Measurements from ENCODE around the gene CCNY. TPM values are rescaled to one million over a fixed set of nuclear protein-coding genes. Genes with fewer than 3 reads are reported as not detected.
"Not testable (repeated sequence)": the region's sequence is repeated elsewhere in the genome, so short reads cannot be mapped to it uniquely, and the experiment has no call there.

The CCNY gene
- polyA plus RNA-seq, 3 donors, result 101 to 119 (median 117) TPM

- no peak for DNase-seq (ENCODE audit: low read depth in 3 of 3, low spot score in 2 of 3)
Measured at GRCh38 chr10:35353805-35354204, 17.5 kb downstream of the CCNY start.

DNA sequence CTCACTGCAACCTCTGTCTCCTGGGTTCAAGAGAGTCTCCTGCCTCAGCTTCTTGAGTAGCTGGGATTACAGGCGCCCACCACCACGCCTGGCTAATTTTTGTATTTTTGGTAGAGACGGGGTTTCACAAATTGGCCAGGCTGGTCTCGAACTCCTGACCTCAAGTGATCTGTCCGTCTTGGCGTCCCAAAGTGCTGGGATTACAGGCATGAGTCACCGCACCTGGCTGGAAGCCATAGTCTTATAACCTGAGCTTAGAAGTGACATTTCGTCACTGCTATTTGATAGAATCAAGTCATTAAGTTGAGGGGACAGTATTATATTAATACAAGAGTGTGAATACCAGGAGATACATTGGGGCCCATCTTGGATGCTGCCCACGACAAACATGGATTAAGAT is 17.9 kb downstream of the CCNY start:
- not testable (repeated sequence) for DNase-seq (ENCODE audit: low read depth in 3 of 3, low spot score in 2 of 3)

DNA sequence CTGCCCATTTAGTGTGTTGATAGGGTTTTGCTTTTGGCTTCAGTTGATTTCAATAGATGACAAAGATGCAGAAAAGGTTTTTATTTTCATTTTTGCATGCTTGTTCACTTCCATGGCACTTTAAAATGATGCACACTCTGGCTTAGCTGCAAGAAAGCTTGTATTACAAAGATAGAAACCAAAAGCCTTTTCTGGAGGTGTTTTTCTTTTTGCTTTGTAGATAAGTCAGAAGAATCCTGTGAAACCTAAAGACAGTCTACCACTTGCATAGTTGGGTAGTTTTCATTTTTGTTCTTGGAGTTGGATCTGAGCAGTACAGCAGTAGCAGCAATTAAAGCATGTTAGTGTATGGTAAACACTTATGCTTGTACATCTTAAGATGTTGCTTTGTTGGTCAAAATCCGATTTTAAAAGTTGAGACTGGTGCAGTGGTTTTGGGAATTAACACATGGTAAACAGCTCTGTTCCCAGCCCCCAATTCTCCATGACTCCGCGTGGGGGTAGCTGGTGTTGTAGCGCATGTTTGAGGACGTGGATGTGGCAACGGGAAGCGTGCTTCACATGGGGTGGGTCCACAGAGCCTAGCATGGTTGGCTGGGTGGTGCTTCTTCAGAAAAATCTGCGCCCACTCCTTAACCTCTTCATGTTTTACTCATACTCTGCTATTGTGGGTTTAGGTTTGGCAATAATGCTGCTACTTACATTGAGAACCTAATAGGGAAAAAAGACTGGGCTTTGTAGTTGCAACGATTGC is 19.8 kb downstream of the CCNY start:
- no peak for DNase-seq (ENCODE audit: low read depth in 3 of 3, low spot score in 2 of 3)

- no peak for DNase-seq (ENCODE audit: low read depth in 3 of 3, low spot score in 2 of 3)
Measured at GRCh38 chr10:35356725-35357092, 20.4 kb downstream of the CCNY start.

GRCh38 chr10:35359056-35359455 is 22.7 kb downstream of the CCNY start:
- DNase-seq (ENCODE audit: low read depth in 3 of 3, low spot score in 2 of 3), result no peak

DNA sequence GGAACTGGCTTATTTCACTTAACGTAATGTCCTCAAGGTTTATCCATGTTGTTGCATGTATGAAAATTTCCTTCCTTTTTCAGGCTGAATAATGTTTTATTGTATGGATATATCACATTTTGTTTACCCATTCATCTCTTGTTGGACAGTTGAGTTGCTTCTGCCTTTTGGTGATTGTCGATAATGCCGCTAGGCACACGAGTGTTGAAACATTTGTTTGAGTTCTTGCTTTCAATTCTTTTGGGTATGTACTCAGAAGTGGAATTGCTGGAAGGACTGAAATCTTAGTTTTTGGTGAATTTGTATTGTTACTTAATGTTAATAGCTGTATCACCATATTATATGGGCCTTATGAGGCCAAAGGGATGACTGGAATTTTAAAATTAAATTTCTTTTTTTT is 23.6 kb downstream of the CCNY start:
- DNase-seq (ENCODE audit: low read depth in 3 of 3, low spot score in 2 of 3), result no peak

DNA sequence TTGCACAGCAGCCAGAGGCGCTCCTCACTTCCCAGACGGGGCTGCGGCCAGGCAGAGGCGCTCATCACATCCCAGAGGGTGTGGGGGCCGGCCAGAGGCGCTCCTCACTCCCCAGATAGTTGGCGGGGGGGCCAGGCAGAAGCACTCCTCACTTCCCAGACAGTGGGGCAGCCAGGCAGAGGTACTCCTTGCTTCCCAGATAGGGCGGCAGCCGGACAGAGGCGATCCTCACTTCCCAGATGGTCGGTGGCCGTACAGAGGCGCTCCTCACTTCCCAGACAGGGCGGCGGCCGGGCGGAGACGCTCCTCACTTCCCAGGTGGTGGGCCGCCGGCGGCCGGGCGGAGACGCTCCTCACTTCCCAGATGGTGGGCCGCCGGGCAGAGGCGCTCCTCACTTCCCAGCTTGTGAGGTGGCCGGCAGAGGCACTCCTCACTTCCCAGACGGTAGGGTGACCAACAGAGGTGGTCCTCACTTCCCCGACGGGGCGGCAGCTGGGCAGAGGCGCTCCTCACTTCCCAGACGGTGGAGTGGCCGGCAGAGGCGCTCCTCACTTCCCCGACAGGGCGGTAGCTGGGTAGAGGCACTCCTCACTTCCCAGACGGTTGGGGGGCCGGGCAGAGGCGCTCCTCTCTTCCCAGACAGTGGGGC is 26.5 kb downstream of the CCNY start:
- no peak for DNase-seq (ENCODE audit: low read depth in 3 of 3, low spot score in 2 of 3)

DNA sequence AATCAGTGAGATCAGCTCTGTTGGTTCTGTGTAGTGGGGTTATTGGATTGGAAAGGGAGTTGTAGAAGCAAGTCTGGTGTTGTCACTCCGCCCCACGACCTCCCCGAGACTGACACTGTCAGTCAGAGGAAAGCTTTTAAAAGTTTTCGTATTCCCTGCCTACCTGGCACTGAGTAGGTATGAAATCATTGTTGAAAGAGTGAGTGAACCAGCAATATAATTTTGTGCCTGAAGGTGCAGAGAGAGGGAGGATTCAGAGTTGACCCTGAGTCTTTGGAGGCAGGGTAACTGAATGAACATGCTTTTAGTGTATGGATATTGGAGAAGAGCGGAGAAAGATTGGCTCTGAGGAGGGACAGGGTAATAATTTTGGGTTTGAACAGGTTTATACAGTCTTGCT is 27.3 kb downstream of the CCNY start:
- no peak for DNase-seq (ENCODE audit: low read depth in 3 of 3, low spot score in 2 of 3)

GRCh38 chr10:35364808-35365207 is 28.5 kb downstream of the CCNY start:
- no peak for DNase-seq (ENCODE audit: low read depth in 3 of 3, low spot score in 2 of 3)

GRCh38 chr10:35365994-35366393 is 29.7 kb downstream of the CCNY start:
- DNase-seq (ENCODE audit: low read depth in 3 of 3, low spot score in 2 of 3), result no peak

DNA sequence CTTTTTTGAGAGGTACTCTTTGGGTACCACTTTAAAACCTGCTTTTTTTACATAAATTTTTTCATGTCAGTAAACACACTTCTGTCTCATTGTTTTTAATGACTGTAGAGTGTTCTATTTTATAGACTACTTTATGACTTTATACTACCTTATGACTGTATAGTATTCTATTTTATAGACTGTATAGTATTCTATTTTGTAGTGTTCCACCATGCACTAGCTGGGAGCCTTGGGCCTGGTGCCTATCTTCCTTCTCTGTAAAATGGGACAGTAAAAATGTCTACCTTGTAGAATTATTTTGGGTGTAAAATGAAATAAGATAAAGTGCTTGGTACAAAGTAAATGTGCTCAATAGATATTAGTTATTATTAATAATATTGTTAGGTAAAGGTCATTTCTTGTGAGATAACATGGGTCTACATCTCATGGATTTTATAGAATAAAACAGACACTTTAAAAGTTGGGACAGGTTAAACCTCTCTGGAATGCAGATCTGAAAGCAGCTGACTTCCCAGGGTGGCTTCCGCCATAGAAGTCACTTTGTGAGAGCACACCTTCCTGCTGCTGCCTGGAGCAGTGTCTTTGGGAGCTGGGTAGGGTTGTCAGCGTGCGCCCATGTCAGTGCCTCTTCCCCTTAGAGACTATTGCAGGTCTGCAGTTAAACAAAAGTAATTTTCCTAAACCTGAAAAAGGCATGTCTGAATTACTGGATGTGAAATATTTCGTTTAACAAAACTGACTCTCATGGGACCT is 31.0 kb downstream of the CCNY start:
- no peak for DNase-seq (ENCODE audit: low read depth in 3 of 3, low spot score in 2 of 3)

DNA sequence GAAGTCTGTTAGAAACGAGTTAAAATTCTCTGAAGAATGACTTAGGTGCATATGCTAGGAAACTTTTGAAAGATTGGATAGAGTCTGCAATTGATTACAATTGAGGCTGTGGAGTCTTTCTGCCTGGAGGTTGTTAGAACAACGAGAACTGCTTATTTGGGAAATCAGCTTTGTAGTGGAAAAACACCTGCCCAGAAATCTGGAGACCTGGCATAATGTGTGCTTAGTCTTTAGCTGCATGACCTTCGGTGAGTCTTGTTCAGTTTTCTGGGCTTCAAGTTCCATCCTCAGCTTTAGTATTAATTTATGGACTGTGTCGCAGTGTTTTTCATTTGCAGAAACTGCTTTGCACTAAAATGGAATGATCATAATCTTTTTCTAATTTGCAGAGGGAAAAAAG is 31.7 kb downstream of the CCNY start:
- DNase-seq (ENCODE audit: low read depth in 3 of 3, low spot score in 2 of 3), result no peak

DNA sequence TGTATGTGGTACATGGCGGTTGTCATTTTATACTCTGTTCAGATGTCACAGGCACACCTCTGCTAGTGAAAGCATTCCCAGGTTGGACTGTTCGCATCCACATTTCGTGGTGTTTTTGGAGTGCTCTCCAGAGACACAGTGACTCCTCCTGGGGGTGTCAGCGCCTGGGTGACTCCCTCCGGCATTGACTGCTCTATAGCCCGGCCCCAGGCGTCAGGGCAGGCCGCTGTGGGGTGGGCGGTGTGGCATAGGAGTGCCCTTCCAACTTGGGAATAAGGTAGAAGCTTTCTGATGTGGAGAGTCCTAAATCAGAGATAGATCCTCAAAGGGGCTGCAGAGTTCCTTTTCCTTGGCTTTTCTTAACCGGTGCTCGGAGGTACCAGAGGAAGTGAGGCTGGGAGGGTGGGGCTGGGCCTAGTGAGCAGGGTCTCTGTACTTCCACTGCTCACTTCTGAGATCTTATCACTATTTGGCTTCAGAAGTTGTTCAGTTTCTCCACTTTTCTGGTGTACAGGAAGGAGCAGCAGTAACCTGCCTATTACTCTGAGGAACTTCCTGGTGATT is 32.3 kb downstream of the CCNY start:
- no peak for DNase-seq (ENCODE audit: low read depth in 3 of 3, low spot score in 2 of 3)

GRCh38 chr10:35369049-35369611 is 32.8 kb downstream of the CCNY start:
- DNase-seq (ENCODE audit: low read depth in 3 of 3, low spot score in 2 of 3), result no peak

GRCh38 chr10:35371731-35372130 is 35.4 kb downstream of the CCNY start:
- no peak for DNase-seq (ENCODE audit: low read depth in 3 of 3, low spot score in 2 of 3)

DNA sequence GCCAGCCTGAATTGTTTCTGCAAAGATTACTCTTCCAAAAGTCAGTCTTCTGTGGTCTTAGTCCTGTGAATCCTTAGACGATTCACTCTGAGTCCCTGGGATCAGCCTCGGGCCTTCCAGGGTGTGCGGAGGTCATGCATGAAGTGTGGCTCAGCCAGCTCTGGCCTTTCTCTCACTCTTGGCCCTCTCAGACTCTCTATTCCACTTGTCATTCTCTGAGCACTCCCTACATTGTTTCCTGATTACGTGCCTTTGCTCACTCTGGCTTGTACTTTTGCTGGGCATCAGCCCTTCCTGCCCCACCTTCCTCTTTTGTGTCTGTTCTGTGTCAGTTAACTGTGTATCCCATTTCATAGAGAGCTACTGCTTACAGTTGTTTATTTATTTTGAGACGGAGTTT is 36.0 kb downstream of the CCNY start:
- no peak for DNase-seq (ENCODE audit: low read depth in 3 of 3, low spot score in 2 of 3)

GRCh38 chr10:35375091-35375765 is 38.9 kb downstream of the CCNY start:
- no peak for DNase-seq (ENCODE audit: low read depth in 3 of 3, low spot score in 2 of 3)

DNA sequence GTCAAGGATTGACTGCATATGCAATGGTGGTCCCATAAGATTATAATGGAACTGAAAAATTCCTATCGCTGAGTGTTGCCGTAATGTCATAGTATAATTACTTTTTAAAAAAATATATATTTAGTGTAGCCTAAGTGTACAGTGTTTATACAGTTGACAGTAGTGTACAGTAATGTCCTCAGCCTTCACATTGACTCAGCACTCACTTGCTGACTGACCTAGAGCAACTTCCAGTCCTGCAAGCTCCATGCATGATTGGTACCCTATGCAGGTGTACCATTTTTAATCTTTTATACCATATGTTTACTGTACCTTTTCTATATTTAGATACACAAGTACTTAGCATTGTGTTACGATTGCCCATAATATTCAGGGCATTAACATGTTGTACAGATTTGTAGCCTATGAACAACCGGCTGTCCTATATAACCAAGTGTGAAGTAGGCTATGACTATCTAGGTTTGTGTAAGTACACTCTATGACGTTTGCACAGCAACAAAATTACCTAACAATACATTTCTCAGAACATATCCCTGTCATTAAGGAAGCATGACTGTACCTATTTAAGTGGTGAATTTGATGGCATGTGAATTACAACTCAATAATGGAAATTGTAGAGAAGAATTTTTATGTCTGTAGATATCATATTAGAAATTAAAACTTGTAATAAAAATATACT is 40.9 kb downstream of the CCNY start:
- DNase-seq (ENCODE audit: low read depth in 3 of 3, low spot score in 2 of 3), result no peak

- no peak for DNase-seq (ENCODE audit: low read depth in 3 of 3, low spot score in 2 of 3)
Measured at GRCh38 chr10:35378541-35379210, 42.4 kb downstream of the CCNY start.

Measured in right renal cortex interstitium (tissue), 3 donors.